GM18505 (cell line): Measurements from ENCODE around the gene PRR7.
"Not testable (repeated sequence)": the region's sequence is repeated elsewhere in the genome, so short reads cannot be mapped to it uniquely, and the experiment has no call there.

Source experiments
- ATAC-seq: cut with Tn5 transposase; IDR thresholded peaks from one replicate; pipeline ENCODE4 v1.9.1; 2021; ENCODE audit not compliant: unreplicated experiment
- POLR2A ChIP-seq: IDR thresholded peaks from 4 replicates; pipeline ENCODE4 v1.6.1; 2011; ENCODE audit warnings: borderline replicate concordance; ENCODE audit not compliant: insufficient read depth, insufficient read length; ENCODE audit errors: extremely low read depth

The PRR7 gene

GRCh38 chr5:177410575-177410974, 36.0 kb upstream of the PRR7 start:
- TF ChIP-seq POLR2A = no peak
- no peak for ATAC-seq

DNA sequence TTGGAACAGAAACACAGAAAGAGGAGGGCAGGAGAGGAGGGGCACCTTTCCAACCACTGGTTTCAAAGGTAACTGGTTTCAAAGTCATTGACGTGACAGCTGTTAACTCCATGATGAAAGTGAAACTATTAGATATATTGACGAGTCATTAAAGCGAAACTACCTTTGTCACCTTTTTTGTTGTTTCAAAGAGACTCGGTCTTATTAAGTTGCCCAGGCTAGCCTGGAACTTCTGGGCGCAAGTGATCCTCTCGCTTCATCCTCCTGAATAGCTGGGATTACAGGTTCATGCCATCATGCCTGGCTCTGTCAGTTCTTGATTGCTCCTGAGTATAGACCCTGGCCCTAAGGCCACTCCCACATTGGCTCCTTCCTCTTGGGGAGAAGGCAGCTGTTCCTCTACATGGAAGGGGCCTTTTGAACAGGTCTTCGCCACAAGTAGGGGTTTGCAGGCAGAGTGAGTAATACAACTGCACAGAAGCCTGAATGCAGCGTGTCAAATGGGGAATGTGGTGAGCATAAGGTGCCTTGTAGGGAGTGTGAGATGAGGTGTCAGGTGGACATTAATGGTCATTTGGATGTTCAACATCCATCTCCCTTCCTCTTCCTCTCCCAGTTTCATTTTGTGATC, 33.9 kb upstream of the PRR7 start:
- no peak for TF ChIP-seq POLR2A
- ATAC-seq = peak; percentile 44

- TF ChIP-seq POLR2A = no peak
- ATAC-seq = no peak
These were observed 32.1 kb upstream of the PRR7 start for GRCh38 chr5:177414481-177414880.

GRCh38 chr5:177417081-177417480, 29.5 kb upstream of the PRR7 start:
- ATAC-seq = not testable (repeated sequence)

DNA sequence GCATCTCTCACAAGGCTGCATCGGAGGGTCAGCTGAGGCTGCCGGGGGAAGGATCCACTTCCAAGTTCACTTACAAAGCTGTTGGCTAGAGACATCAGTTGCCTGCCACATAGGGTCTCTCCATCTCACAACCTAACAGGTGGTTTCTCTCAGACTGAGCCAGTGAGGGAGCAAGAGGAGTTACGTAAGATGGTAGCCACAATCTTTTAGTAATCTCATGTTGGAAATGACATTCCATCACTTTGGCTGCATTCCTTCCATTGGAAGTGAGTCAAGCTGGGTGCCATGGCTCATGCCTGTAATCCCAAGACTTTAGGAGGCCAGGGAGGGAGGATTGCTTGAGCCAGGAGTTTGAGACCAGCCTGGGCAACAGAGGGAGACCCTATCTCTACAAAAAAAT, 27.6 kb upstream of the PRR7 start:
- TF ChIP-seq POLR2A = no peak
- no peak for ATAC-seq

DNA sequence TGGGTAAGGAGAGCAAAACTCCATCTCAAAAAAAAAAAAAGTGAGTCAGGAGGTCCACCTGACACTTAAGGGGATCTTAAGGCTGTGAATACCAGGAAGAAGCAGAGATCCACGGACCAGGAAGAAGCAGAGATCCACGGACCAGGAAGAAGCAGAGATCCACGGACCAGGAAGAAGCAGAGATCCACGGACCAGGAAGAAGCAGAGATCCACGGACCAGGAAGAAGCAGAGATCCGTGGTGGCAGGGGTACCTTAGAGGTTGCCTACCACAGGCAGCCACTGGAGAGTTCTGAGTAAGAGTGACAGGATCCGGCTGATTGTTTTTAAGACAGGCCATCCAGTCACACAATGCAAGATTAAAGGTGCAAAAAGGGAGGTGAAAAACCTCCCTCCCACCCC, 26.1 kb upstream of the PRR7 start:
- not testable (repeated sequence) for ATAC-seq

DNA sequence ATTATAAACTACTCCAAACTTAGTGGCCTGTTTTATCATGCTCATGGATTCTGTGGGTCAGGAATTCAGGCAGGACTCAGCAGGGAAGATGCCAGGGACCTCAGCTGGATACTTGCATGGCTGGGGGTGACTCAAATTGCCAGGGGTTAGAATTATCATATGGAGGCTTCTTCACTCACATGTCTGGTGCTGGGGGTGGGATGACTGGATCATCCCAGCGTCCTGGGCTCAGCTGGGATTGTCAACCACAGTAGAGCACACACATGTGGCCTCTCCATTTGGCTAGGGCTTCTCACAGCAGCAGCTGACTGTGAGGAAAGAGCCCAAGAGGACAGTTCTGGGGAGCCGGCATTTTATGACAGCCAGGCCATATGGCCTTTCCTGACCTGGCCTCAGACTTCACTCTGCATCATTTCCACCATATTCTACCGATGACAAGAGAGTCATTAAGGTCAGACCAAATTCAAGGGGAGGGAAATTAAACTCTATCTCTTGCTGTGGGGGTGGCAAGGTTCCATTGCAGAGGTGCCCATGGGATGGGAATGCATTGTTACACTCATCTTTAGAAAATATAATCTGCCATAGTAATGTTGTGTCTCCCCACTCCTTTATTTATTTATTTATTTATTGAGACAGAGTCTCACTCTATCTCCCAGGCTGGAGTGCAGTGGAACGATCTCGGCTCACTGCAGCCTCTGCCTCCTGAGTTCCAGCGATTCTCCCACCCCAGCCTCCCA, 25.4 kb upstream of the PRR7 start:
- ATAC-seq = no peak
- TF ChIP-seq POLR2A = no peak

GRCh38 chr5:177423671-177424070, 22.9 kb upstream of the PRR7 start:
- no peak for TF ChIP-seq POLR2A

GRCh38 chr5:177425196-177425800, 21.3 kb upstream of the PRR7 start:
- no peak for TF ChIP-seq POLR2A
- ATAC-seq = no peak

More at GRCh38 chr5:177423671-177424070, 22.9 kb upstream of the PRR7 start:
- ATAC-seq = no peak

GRCh38 chr5:177425801-177426565, 20.6 kb upstream of the PRR7 start:
- peak; percentile 96 for TF ChIP-seq POLR2A
- ATAC-seq = peak; percentile 68

DNA sequence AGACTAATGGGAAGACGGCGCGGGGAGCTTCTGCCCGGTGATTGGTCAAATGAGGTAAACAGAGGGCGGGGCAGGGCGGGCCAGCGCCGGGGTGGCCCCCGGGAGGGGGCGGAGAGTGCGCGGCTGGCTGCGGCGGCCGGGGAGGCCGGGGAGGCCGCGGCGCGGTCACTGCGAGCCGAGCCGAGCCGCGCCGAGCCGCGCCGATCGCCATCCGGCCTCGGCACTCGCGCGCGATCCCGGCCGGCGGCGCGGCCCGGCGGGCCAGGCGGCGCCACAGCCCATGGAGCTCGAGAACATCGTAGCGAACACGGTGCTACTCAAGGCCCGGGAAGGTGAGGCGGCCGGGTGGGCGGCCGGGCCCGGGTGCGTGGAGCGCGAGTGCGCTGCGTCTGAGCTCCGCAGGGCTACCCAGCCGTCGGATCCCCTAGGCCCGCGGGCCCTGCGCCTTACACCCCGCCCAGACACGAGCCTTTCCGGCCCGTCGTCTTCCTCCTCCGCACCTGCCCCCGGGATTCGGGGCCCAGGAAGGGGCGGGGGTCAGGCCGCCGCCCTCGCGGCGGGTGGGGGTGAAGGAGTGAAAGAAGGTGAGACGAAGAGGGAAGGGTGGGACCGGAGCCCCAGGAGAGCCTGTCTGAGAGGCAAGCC, 19.9 kb upstream of the PRR7 start, which contains the start of gene GRK6:
GRK6 (plus strand) TSS at position 111 of the 645 bp plus-strand sequence; CDS start at position 281, 170 bp downstream.
- TF ChIP-seq POLR2A = peak; percentile 69
- peak; percentile 13 for ATAC-seq

DNA sequence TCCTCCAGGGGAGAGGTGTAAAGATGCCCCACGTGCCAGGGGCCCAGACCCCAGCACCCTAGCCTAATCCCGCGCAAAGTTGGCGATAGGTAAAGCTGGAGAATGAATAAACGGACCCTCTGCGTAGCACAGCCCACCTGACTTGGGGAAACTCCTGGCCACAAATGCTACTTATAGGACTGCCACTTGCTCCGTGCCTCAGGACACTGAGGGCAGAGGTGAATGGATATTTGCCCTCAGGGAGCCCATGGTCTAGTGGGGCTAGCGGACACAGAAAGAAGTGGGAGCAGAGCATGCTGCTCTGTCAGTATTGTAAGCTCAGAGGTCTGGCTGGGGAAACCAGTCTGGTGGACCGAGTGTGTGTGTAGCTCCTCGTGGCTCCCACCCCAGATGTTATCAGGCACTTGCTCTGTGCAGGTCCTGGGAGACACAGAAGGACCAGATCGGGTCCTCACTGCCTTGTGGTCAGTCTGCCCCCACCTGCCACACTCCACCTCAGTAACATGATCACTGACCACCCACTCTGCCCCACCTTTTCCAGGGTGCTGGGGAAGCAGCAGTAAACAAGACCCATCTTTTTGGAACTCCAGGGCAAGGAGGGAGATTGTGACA, 19.3 kb upstream of the PRR7 start:
- no peak for ATAC-seq
- peak; percentile 3 for TF ChIP-seq POLR2A
